Suprapubic skin (tissue), 4 donors: ENCODE data around the gene VWCE. TPM values are rescaled to one million over a fixed set of nuclear protein-coding genes. Genes with fewer than 3 reads are reported as not detected.

ENCODE experiments used
- DNase-seq, 2 donors: peaks; one replicate each; pipeline ENCODE4 v3.0.0-alpha.2; 2019; ENCODE audit warnings: low spot score in 2 of 2
- H3K27ac ChIP-seq: fragments of 200-600 bp; sonication (generic); one replicate; pipeline ENCODE4 v1.5.1; 2019
- H3K27me3 ChIP-seq: fragments of 200-600 bp; sonication (generic); one replicate; pipeline ENCODE4 v1.5.1; 2019
- H3K36me3 ChIP-seq: fragments of 200-600 bp; sonication (generic); one replicate; pipeline ENCODE4 v1.5.1; 2019
- H3K4me1 ChIP-seq: fragments of 200-600 bp; sonication (generic); one replicate; pipeline ENCODE4 v1.5.1; 2019
- H3K4me3 ChIP-seq: fragments of 200-600 bp; sonication (generic); one replicate; pipeline ENCODE4 v1.5.1; 2019; ENCODE audit warnings: mild to moderate bottlenecking
- H3K9me3 ChIP-seq: fragments of 200-600 bp; sonication (generic); one replicate; pipeline ENCODE4 v1.5.1; 2019
- CTCF ChIP-seq, 2 donors: fragments of 200-600 bp in 1 of 2; fragments of 450-650 bp in 1 of 2; sonication (generic) in 1 of 2; IDR thresholded peaks; one replicate each; pipeline ENCODE4 v1.5.1; 2016 to 2019; ENCODE audit warnings: antibody characterized with exemption in 2 of 2, mild to moderate bottlenecking in 1 of 2, moderate library complexity in 1 of 2
- EP300 ChIP-seq: sonication (generic); formaldehyde crosslinking; IDR thresholded peaks from one replicate; pipeline ENCODE4 v1.6.1; 2017; ENCODE audit warnings: antibody characterized with exemption
- POLR2A ChIP-seq, 2 donors: fragments of 450-650 bp; IDR thresholded peaks; one replicate each; pipeline ENCODE4 v1.6.1; 2017; ENCODE audit warnings: antibody characterized with exemption in 2 of 2, mild to moderate bottlenecking in 2 of 2, moderate library complexity in 2 of 2
- POLR2AphosphoS5 ChIP-seq, 3 donors: sonication (generic); formaldehyde crosslinking; IDR thresholded peaks; one replicate each; pipeline ENCODE4 v1.6.1; 2017; ENCODE audit warnings: antibody characterized with exemption in 3 of 3
- WGBS: methylation state at CpG from one replicate; pipeline ENCODE4 v1.1.5; 2018; 5-methylcytosine and 5-hydroxymethylcytosine counted together
- total RNA-seq, 4 donors: library from RNA; depleted of rRNA; stranded (reverse); fragments of >200 nt; gene quantifications; one replicate each; pipeline ENCODE4 v1.1.0, GENCODE V29; 2016

Gene VWCE
- total RNA-seq, 4 donors from 2014 or later, result 0.26 to 1.7 (median 1.6) TPM

- WGBS, result 56% methylated on average over 6 of the region's 6 CpGs
Observed at GRCh38 chr11:61331651-61332050, 36.5 kb upstream of the VWCE start.

GRCh38 chr11:61329871-61330270 lies 34.8 kb upstream of the VWCE start:
- peaks cover 40% of the 10 kb centered on the region for H3K36me3 ChIP-seq
- DNase-seq, result no peak
- H3K27me3 ChIP-seq, result no peaks in the 10 kb centered on the region
- H3K27ac ChIP-seq, result no peak overlapping the region
- peaks cover 72% of the 10 kb centered on the region for H3K4me1 ChIP-seq
- no peak overlapping the region for H3K4me3 ChIP-seq
- TF ChIP-seq EP300, result no peak
- TF ChIP-seq POLR2A (IDR thresholded peaks at IDR 0.05), result no peak
- TF ChIP-seq POLR2AphosphoS5 (IDR thresholded peaks at IDR 0.05), result no peak
- TF ChIP-seq CTCF (IDR thresholded peaks at IDR 0.05), result no peak
- no peaks in the 10 kb centered on the region for H3K9me3 ChIP-seq
- WGBS, result 95% methylated on average over 4 of the region's 4 CpGs

More at GRCh38 chr11:61331651-61332050, 36.5 kb upstream of the VWCE start:
- Histone ChIP-seq H3K36me3 (peaks cover 26% of the 10 kb centered on the region), H3K9me3 (no peaks in the 10 kb centered on the region), H3K27ac (peak overlapping the region; percentile 96), H3K4me1 (peaks cover 74% of the 10 kb centered on the region), H3K4me3 (peak overlapping the region; percentile 98), H3K27me3 (no peaks in the 10 kb centered on the region)
- no peak for DNase-seq
- TF ChIP-seq CTCF (IDR thresholded peaks at IDR 0.05) (no peak), EP300 (no peak), POLR2AphosphoS5 (IDR thresholded peaks at IDR 0.05) (no peak)

- H3K27ac ChIP-seq, result no peak overlapping the region
- peaks cover 55% of the 10 kb centered on the region for H3K36me3 ChIP-seq
- H3K27me3 ChIP-seq, result no peaks in the 10 kb centered on the region
- no peak overlapping the region for H3K4me3 ChIP-seq
- WGBS, result 92% methylated on average over 9 of the region's 9 CpGs
- TF ChIP-seq POLR2A (IDR thresholded peaks at IDR 0.05) (no peak), CTCF (IDR thresholded peaks at IDR 0.05) (no peak)
- H3K9me3 ChIP-seq, result no peaks in the 10 kb centered on the region
- peaks cover 57% of the 10 kb centered on the region for H3K4me1 ChIP-seq
- DNase-seq, result no peak
Observed at GRCh38 chr11:61328351-61328750, 33.2 kb upstream of the VWCE start.

GRCh38 chr11:61327669-61328071 lies 32.6 kb upstream of the VWCE start:
- DNase-seq, result no peak
- no peaks in the 10 kb centered on the region for H3K27me3 ChIP-seq
- no peak overlapping the region for H3K4me3 ChIP-seq
- no peak for TF ChIP-seq POLR2A (IDR thresholded peaks at IDR 0.05)
- no peak for TF ChIP-seq POLR2AphosphoS5 (IDR thresholded peaks at IDR 0.05)
- TF ChIP-seq EP300, result no peak
- no peak for TF ChIP-seq CTCF (IDR thresholded peaks at IDR 0.05)
- no peak overlapping the region for H3K27ac ChIP-seq
- H3K9me3 ChIP-seq, result no peaks in the 10 kb centered on the region
- peaks cover 56% of the 10 kb centered on the region for H3K4me1 ChIP-seq
- H3K36me3 ChIP-seq, result peaks cover 62% of the 10 kb centered on the region

- H3K9me3 ChIP-seq, result no peaks in the 10 kb centered on the region
- peaks cover 79% of the 10 kb centered on the region for H3K36me3 ChIP-seq
- H3K27me3 ChIP-seq, result no peaks in the 10 kb centered on the region
- TF ChIP-seq POLR2A (IDR thresholded peaks at IDR 0.05) (no peak), POLR2AphosphoS5 (IDR thresholded peaks at IDR 0.05) (no peak), EP300 (no peak), CTCF (IDR thresholded peaks at IDR 0.05) (no peak)
- no peak overlapping the region for H3K27ac ChIP-seq
- no peak overlapping the region for H3K4me3 ChIP-seq
- DNase-seq, result no peak
- H3K4me1 ChIP-seq, result peaks cover 38% of the 10 kb centered on the region
- 74% methylated on average over 2 of the region's 2 CpGs for WGBS
Observed at GRCh38 chr11:61325649-61326414, 30.7 kb upstream of the VWCE start.
